H9 (cell line): ENCODE measurements around the gene USP4. TPM values are rescaled to one million over a fixed set of nuclear protein-coding genes. Genes with fewer than 3 reads are reported as not detected.

Source experiments
- DNase-seq: peaks from one replicate; pipeline ENCODE4 v3.0.0-alpha.2; 2017
- H2AFZ ChIP-seq: one replicate; pipeline ENCODE4 v1.6.1; 2013; ENCODE audit warnings: mild to moderate bottlenecking, low read length, control low read depth, moderate library complexity
- H2AK5ac ChIP-seq: 2 replicates; pipeline ENCODE4 v1.6.1; 2013; ENCODE audit warnings: low read length, control low read depth, mixed read lengths; ENCODE audit not compliant: insufficient read length
- H2BK120ac ChIP-seq: one replicate; pipeline ENCODE4 v1.6.1; 2013; ENCODE audit warnings: low read depth, mild to moderate bottlenecking, low read length, control low read depth, inconsistent platforms; ENCODE audit not compliant: poor library complexity, severe bottlenecking
- H2BK12ac ChIP-seq: 2 replicates; pipeline ENCODE4 v1.6.1; 2013; ENCODE audit warnings: low read length, control low read depth, mixed read lengths, low read depth; ENCODE audit not compliant: insufficient read length
- H2BK15ac ChIP-seq: 2 replicates; pipeline ENCODE4 v1.6.1; 2013; ENCODE audit warnings: low read depth, low read length, control low read depth
- H2BK20ac ChIP-seq: one replicate; pipeline ENCODE4 v1.6.1; 2013; ENCODE audit warnings: low read depth, mild to moderate bottlenecking, low read length, control low read depth, inconsistent platforms; ENCODE audit not compliant: poor library complexity, severe bottlenecking
- H2BK5ac ChIP-seq: 2 replicates; pipeline ENCODE4 v1.6.1; 2013; ENCODE audit warnings: low read length, control low read depth, mixed read lengths; ENCODE audit not compliant: insufficient read length
- H3K14ac ChIP-seq: 2 replicates; pipeline ENCODE4 v1.6.1; 2013; ENCODE audit warnings: low read length, control low read depth; ENCODE audit not compliant: insufficient read depth
- H3K18ac ChIP-seq: 2 replicates; pipeline ENCODE4 v1.6.1; 2013; ENCODE audit warnings: low read depth, mild to moderate bottlenecking, mixed read lengths, low read length, control low read depth; ENCODE audit not compliant: insufficient read length
- H3K23ac ChIP-seq: 2 replicates; pipeline ENCODE4 v1.6.1; 2013; ENCODE audit warnings: low read length, control low read depth, mixed read lengths, low read depth; ENCODE audit not compliant: insufficient read length
- H3K23me2 ChIP-seq: 2 replicates; pipeline ENCODE4 v1.6.1; 2013; ENCODE audit warnings: low read depth, mild to moderate bottlenecking, mixed read lengths, low read length, control low read depth; ENCODE audit not compliant: insufficient read length, poor library complexity, severe bottlenecking
- H3K27ac ChIP-seq: 2 replicates; pipeline ENCODE4 v1.5.1; 2013; ENCODE audit warnings: low read length, control low read depth, mixed read lengths, low read depth; ENCODE audit not compliant: insufficient read length
- H3K27me3 ChIP-seq: 2 replicates; pipeline ENCODE4 v1.6.1; 2013; ENCODE audit warnings: low read length, control low read depth, inconsistent platforms; ENCODE audit not compliant: insufficient read depth
- H3K4ac ChIP-seq: 2 replicates; pipeline ENCODE4 v1.6.1; 2013; ENCODE audit warnings: low read depth, mild to moderate bottlenecking, control low read depth, inconsistent platforms, low read length, moderate library complexity
- H3K4me1 ChIP-seq: 2 replicates; pipeline ENCODE4 v1.6.1; 2013; ENCODE audit warnings: low read length, control low read depth, inconsistent platforms; ENCODE audit not compliant: insufficient read depth
- H3K4me2 ChIP-seq: 2 replicates; pipeline ENCODE4 v1.6.1; 2013; ENCODE audit warnings: low read length, control low read depth, mixed read lengths; ENCODE audit not compliant: insufficient read length, insufficient read depth
- H3K56ac ChIP-seq: 2 replicates; pipeline ENCODE4 v1.6.1; 2013; ENCODE audit warnings: low read depth, mild to moderate bottlenecking, mixed read lengths, low read length, control low read depth; ENCODE audit not compliant: insufficient read length
- H3K79me1 ChIP-seq: 2 replicates; pipeline ENCODE4 v1.6.1; 2013; ENCODE audit warnings: low read depth, mild to moderate bottlenecking, moderate library complexity, low read length, control low read depth, inconsistent platforms; ENCODE audit not compliant: insufficient read depth, poor library complexity, severe bottlenecking
- H3K79me2 ChIP-seq: 2 replicates; pipeline ENCODE4 v1.6.1; 2013; ENCODE audit warnings: low read length, control low read depth, inconsistent platforms; ENCODE audit not compliant: insufficient read depth
- H3K9ac ChIP-seq: 2 replicates; pipeline ENCODE4 v1.6.1; 2013; ENCODE audit warnings: low read length, control low read depth, mixed read lengths; ENCODE audit not compliant: insufficient read length; ENCODE audit errors: extremely low read depth
- H3K9me3 ChIP-seq: one replicate; pipeline ENCODE4 v1.6.1; 2013; ENCODE audit warnings: low read depth, low read length, inconsistent platforms; ENCODE audit not compliant: control insufficient read depth
- H3T11ph ChIP-seq: one replicate; pipeline ENCODE4 v1.6.1; 2013; ENCODE audit warnings: mild to moderate bottlenecking, low read length, control low read depth, inconsistent platforms
- H4K20me1 ChIP-seq: one replicate; pipeline ENCODE4 v1.6.1; 2013; ENCODE audit not compliant: control insufficient read depth, insufficient read length, insufficient read depth
- H4K5ac ChIP-seq: 2 replicates; pipeline ENCODE4 v1.6.1; 2013; ENCODE audit warnings: low read depth, mild to moderate bottlenecking, mixed read lengths, low read length, control low read depth; ENCODE audit not compliant: insufficient read length
- H4K8ac ChIP-seq: replicated peaks from 2 replicates; pipeline ENCODE4 v1.6.1; 2013; ENCODE audit warnings: low read length, control low read depth, mixed read lengths, low read depth; ENCODE audit not compliant: insufficient read length
- H4K91ac ChIP-seq: 2 replicates; pipeline ENCODE4 v1.6.1; 2013; ENCODE audit warnings: low read depth, mild to moderate bottlenecking, moderate library complexity, mixed read lengths, low read length, control low read depth; ENCODE audit not compliant: insufficient read length
- H3K27ac Mint-ChIP-seq, 3 experiments: 2 replicates in 2 of 3; 3 replicates in 1 of 3; pipeline ENCODE4 v1.8.0; 2020 to 2021; ENCODE audit warnings: mixed read lengths in 3 of 3, mild to moderate bottlenecking in 1 of 3, moderate library complexity in 1 of 3
- H3K27me3 Mint-ChIP-seq: 2 replicates; pipeline ENCODE4 v1.8.0; 2021; ENCODE audit warnings: low read depth, mild to moderate bottlenecking, moderate library complexity, mixed read lengths
- H3K36me3 Mint-ChIP-seq, 3 experiments: 2 replicates in 2 of 3; 3 replicates in 1 of 3; pipeline ENCODE4 v1.8.0; 2020 to 2021; ENCODE audit warnings: low read depth in 3 of 3, mixed read lengths in 3 of 3; ENCODE audit not compliant: insufficient read depth in 1 of 3
- H3K4me1 Mint-ChIP-seq, 2 experiments: 2 replicates each; pipeline ENCODE4 v1.8.0; 2020; ENCODE audit warnings: mixed read lengths in 2 of 2
- H3K4me3 Mint-ChIP-seq, 2 experiments: 2 replicates in 1 of 2; 3 replicates in 1 of 2; pipeline ENCODE4 v1.8.0; 2020 to 2021; ENCODE audit warnings: mild to moderate bottlenecking in 2 of 2, mixed read lengths in 2 of 2, moderate library complexity in 1 of 2
- H3K9me3 Mint-ChIP-seq, 2 experiments: 2 replicates in 1 of 2; 3 replicates in 1 of 2; pipeline ENCODE4 v1.8.0; 2020; ENCODE audit warnings: mild to moderate bottlenecking in 2 of 2, mixed read lengths in 2 of 2, moderate library complexity in 1 of 2
- CTCF ChIP-seq: fragments of 200-600 bp; sonication (generic); conservative IDR thresholded peaks from 3 replicates; pipeline ENCODE4 v1.8.0; 2021; ENCODE audit warnings: antibody characterized with exemption, mild to moderate bottlenecking
- WGBS: extraction: QIAGEN DNeasy Blood & Tissue Kit; methylation state at CpG from one replicate; pipeline ENCODE4 v1.1.7; 2013; ENCODE audit warnings: missing lambda C conversion rate, low lambda C conversion rate, mixed read lengths; ENCODE audit not compliant: insufficient read length; ENCODE audit errors: extremely low coverage; 5-methylcytosine and 5-hydroxymethylcytosine counted together
- total RNA-seq: library from RNA; stranded (reverse); gene quantifications from 2 replicates; pipeline ENCODE4 v1.2.1, GENCODE V29; 2021

The USP4 gene
- total RNA-seq, 1 experiment from 2014 or later: 36.1 TPM

- H3K27ac Mint-ChIP-seq: no peak overlapping the region
- peaks cover 25 to 61% (median 46%) of the 10 kb centered on the region in 3 experiments; a peak in 6 of 7 replicates for H3K36me3 Mint-ChIP-seq
- H3K9me3 Mint-ChIP-seq: no peaks in the 10 kb centered on the region; a peak in 1 of 5 replicates
- no CpG with 5 or more reads among the region's 5 CpGs for WGBS
- Histone ChIP-seq H2BK15ac (no peak overlapping the region), H3K4me2 (no peak overlapping the region), H3K23ac (no peak overlapping the region), H4K8ac (no peak overlapping the region), H2AFZ (no peak overlapping the region), H3K9me3 (no peaks in the 10 kb centered on the region), H4K20me1 (no peaks in the 10 kb centered on the region), H3K4me1 (no peaks in the 10 kb centered on the region), H4K5ac (no peak overlapping the region), H3K14ac (no peak overlapping the region), H3K79me1 (no peaks in the 10 kb centered on the region), H2BK5ac (no peak overlapping the region), H3K27me3 (no peaks in the 10 kb centered on the region), H3K79me2 (no peaks in the 10 kb centered on the region), H3K18ac (no peak overlapping the region), H3T11ph (no peak overlapping the region), H3K56ac (no peak overlapping the region), H3K4ac (no peak overlapping the region), H2BK20ac (no peak overlapping the region), H2BK12ac (no peak overlapping the region), H3K27ac (no peak overlapping the region), H3K23me2 (no peaks in the 10 kb centered on the region), H3K9ac (no peak overlapping the region), H4K91ac (no peak overlapping the region), H2AK5ac (no peak overlapping the region), H2BK120ac (no peak overlapping the region)
- no peak overlapping the region for H3K4me3 Mint-ChIP-seq
- no peak for TF ChIP-seq CTCF
- DNase-seq: no peak
- H3K4me1 Mint-ChIP-seq: peaks cover 2% of the 10 kb centered on the region in 2 experiments; a peak in 3 of 4 replicates
- H3K27me3 Mint-ChIP-seq: no peaks in the 10 kb centered on the region
Observed at GRCh38 chr3:49333916-49334633, 5.8 kb downstream of the USP4 start.
